ENCODE measurements around the gene RPS6KL1.

RPS6KL1 gene

DNA sequence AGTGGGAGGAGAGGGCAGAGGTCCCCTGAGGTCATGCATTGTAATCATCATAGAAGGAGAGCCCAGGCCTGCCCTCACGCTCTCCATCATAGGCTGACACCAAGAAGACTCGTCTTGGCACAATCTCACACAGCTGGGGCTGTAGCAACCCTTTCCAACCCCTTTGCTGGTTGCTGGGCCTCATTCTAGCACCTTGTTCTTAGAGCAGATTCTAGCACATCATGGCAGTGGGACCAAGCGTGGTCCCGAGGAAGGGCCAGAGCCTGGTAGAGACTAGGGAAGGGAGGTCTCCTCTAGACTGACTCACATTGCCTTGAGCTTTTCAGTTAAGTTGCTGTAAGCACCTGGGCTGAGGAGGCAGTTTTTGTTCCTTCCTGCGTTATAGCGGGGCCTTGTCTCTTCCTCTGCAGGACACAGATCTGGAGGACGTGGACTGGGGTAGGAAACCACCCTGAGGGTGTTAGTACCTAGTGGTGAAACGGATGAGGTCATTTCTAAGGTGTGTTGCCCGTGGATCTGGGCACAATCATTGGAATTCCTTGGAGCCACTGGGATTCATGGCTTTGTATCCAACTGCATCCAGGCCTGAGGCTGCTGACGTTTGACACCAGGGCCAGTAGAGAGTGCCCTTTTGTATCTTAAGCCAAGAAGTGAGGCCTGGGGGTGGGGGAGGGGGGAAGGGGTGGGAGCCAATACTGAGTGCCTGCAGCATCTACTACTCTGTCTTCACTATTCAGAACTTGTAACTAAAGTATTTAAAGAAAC lies 19.9 kb downstream of the RPS6KL1 start:
- no peak overlapping the region for H3K4me3 ChIP-seq (ENCODE audit: low read length in 2 of 2)
- H3K27me3 ChIP-seq (ENCODE audit: control insufficient read depth in 1 of 2, insufficient read depth in 2 of 2, low read length in 2 of 2), result no peaks in the 10 kb centered on the region
- H3K9me3 ChIP-seq (ENCODE audit: control insufficient read depth in 2 of 2, low read length in 2 of 2), result no peaks in the 10 kb centered on the region
- H3K9ac ChIP-seq (ENCODE audit: low read length in 2 of 2), result no peak overlapping the region
- peaks cover 22% of the 10 kb centered on the region for H3K4me1 ChIP-seq (ENCODE audit: control insufficient read depth, insufficient read depth, low read length)
- H3K27ac ChIP-seq (ENCODE audit: low read length), result no peak overlapping the region
- peaks cover 53 to 57% of the 10 kb centered on the region in 2 donors for H3K36me3 ChIP-seq (ENCODE audit: control insufficient read depth in 2 of 2, insufficient read depth in 2 of 2, low read length in 2 of 2)

DNA sequence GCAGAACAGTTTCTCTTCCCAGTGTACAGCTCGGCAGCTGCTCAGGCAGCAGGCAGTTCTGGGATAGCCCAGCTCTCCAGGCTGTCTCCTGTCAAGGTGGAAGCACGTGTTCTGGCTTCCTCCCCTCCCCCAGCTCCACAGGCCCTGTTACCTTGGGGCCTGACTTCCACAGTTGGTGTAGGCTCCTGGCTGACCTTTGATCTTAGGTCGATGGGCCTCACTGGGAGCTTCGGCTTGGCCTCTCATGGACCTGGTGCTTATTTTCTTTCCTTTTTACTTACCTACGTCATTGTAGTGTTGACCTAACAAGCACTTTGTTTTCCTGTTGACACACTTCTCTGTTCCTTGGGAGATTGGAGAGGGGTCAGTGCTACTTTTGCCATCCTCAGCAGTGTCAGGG lies 24.4 kb downstream of the RPS6KL1 start:
- Histone ChIP-seq H3K4me3 (ENCODE audit: low read length in 2 of 2) (no peak overlapping the region), H3K27ac (ENCODE audit: low read length) (no peak overlapping the region), H3K4me1 (ENCODE audit: control insufficient read depth, insufficient read depth, low read length) (no peaks in the 10 kb centered on the region), H3K36me3 (ENCODE audit: control insufficient read depth in 2 of 2, insufficient read depth in 2 of 2, low read length in 2 of 2) (peaks cover 83 to 85% of the 10 kb centered on the region in 2 donors), H3K9me3 (ENCODE audit: control insufficient read depth in 2 of 2, low read length in 2 of 2) (no peaks in the 10 kb centered on the region), H3K9ac (ENCODE audit: low read length in 2 of 2) (no peak overlapping the region), H3K27me3 (ENCODE audit: control insufficient read depth in 1 of 2, insufficient read depth in 2 of 2, low read length in 2 of 2) (no peaks in the 10 kb centered on the region)

DNA sequence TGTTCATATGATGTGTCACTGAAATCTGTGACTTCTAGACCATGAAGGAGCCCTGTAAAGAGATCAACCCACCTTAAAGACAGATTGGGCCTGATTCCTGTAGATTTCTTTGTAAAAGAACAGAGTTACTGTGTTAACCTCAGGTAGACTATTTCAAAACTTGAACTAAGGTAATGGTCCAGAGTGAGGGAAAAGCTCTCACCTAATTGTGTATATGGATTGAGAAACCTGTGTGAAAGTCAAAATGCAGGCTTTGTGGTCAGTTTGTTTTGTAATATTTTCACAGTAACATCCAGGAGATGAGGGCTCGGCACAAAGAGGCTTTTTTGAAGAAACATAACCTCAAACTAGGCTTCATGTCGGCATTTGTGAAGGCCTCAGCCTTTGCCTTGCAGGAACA lies 25.0 kb downstream of the RPS6KL1 start:
- no peaks in the 10 kb centered on the region for H3K9me3 ChIP-seq (ENCODE audit: control insufficient read depth in 2 of 2, low read length in 2 of 2)
- H3K27me3 ChIP-seq (ENCODE audit: control insufficient read depth in 1 of 2, insufficient read depth in 2 of 2, low read length in 2 of 2), result no peaks in the 10 kb centered on the region
- H3K4me1 ChIP-seq (ENCODE audit: control insufficient read depth, insufficient read depth, low read length), result no peaks in the 10 kb centered on the region
- H3K4me3 ChIP-seq (ENCODE audit: low read length in 2 of 2), result no peak overlapping the region
- H3K36me3 ChIP-seq (ENCODE audit: control insufficient read depth in 2 of 2, insufficient read depth in 2 of 2, low read length in 2 of 2), result peaks cover 87 to 89% of the 10 kb centered on the region in 2 donors
- H3K27ac ChIP-seq (ENCODE audit: low read length), result no peak overlapping the region
- no peak overlapping the region for H3K9ac ChIP-seq (ENCODE audit: low read length in 2 of 2)

DNA sequence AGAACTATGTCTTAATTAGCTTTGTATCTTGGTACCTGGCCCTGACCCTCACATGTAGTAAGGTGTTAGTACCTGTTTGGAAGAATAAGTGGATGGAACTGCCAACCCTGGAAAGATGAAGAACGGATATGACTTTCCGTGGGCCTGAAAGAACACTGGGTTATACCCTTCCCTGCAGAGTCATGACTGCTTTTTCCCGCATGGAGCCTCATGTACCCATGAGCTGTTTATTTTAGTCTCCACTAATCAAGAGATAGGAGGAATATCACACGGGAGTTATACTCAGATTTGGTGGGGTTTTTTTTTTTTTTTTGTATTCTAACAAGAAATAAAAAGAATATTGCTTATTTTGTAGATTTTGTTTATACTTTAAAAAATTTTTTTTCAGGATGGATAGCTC lies 25.4 kb downstream of the RPS6KL1 start:
- peaks cover 87 to 89% of the 10 kb centered on the region in 2 donors for H3K36me3 ChIP-seq (ENCODE audit: control insufficient read depth in 2 of 2, insufficient read depth in 2 of 2, low read length in 2 of 2)
- H3K9ac ChIP-seq (ENCODE audit: low read length in 2 of 2), result no peak overlapping the region
- no peaks in the 10 kb centered on the region for H3K4me1 ChIP-seq (ENCODE audit: control insufficient read depth, insufficient read depth, low read length)
- H3K27ac ChIP-seq (ENCODE audit: low read length), result no peak overlapping the region
- H3K27me3 ChIP-seq (ENCODE audit: control insufficient read depth in 1 of 2, insufficient read depth in 2 of 2, low read length in 2 of 2), result no peaks in the 10 kb centered on the region
- no peaks in the 10 kb centered on the region for H3K9me3 ChIP-seq (ENCODE audit: control insufficient read depth in 2 of 2, low read length in 2 of 2)
- H3K4me3 ChIP-seq (ENCODE audit: low read length in 2 of 2), result no peak overlapping the region

DNA sequence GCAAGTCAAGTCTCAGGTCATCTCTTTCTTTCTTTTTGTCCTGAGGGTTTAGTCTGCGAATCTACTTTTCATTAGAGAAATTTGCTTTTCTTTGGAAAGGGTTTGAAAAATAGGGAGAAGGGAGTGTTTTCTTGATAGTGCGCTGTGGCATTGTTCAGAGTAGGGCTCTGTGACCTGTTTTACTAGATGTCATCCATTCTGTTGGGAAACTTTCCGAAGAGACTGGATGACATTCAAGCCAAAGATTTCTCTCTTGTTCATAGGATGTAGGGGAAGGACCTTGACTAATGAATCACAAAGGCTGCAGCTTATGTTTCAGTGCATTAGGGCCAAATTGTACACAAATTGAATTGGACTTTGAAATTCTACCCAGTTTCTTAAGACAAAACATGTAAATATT lies 26.7 kb downstream of the RPS6KL1 start:
- no peaks in the 10 kb centered on the region for H3K9me3 ChIP-seq (ENCODE audit: control insufficient read depth in 2 of 2, low read length in 2 of 2)
- H3K4me3 ChIP-seq (ENCODE audit: low read length in 2 of 2), result no peak overlapping the region
- no peak overlapping the region for H3K27ac ChIP-seq (ENCODE audit: low read length)
- H3K9ac ChIP-seq (ENCODE audit: low read length in 2 of 2), result no peak overlapping the region
- H3K4me1 ChIP-seq (ENCODE audit: control insufficient read depth, insufficient read depth, low read length), result no peaks in the 10 kb centered on the region
- no peaks in the 10 kb centered on the region for H3K27me3 ChIP-seq (ENCODE audit: control insufficient read depth in 1 of 2, insufficient read depth in 2 of 2, low read length in 2 of 2)
- H3K36me3 ChIP-seq (ENCODE audit: control insufficient read depth in 2 of 2, insufficient read depth in 2 of 2, low read length in 2 of 2), result peaks cover 80 to 86% of the 10 kb centered on the region in 2 donors

DNA sequence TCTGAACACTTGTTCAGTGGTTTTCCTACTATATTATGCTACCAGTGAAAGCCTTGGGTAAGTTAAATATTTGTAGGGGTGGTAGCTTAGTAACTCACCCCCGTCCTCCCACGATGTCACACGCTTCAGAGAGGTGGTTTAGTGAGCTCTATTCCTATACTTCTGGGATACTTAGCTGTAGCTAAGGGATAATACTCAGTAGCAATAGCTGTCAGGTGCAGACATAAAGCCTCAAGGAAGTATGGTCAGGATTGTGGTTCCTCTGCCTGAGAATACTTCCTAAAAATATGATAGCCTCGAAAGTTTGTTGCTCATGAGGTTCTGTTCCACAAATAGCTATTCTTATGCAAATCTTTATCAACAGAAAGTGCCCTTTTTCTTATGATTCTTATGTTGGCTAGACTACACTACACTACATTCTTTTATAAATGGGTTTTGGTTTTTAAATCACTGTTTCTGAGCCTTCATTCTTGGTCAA lies 29.4 kb downstream of the RPS6KL1 start:
- Histone ChIP-seq H3K27ac (ENCODE audit: low read length) (no peak overlapping the region), H3K36me3 (ENCODE audit: control insufficient read depth in 2 of 2, insufficient read depth in 2 of 2, low read length in 2 of 2) (peaks cover 70 to 73% of the 10 kb centered on the region in 2 donors), H3K27me3 (ENCODE audit: control insufficient read depth in 1 of 2, insufficient read depth in 2 of 2, low read length in 2 of 2) (no peaks in the 10 kb centered on the region), H3K4me3 (ENCODE audit: low read length in 2 of 2) (no peak overlapping the region), H3K4me1 (ENCODE audit: control insufficient read depth, insufficient read depth, low read length) (peaks cover 2% of the 10 kb centered on the region), H3K9me3 (ENCODE audit: control insufficient read depth in 2 of 2, low read length in 2 of 2) (no peaks in the 10 kb centered on the region), H3K9ac (ENCODE audit: low read length in 2 of 2) (no peak overlapping the region)

DNA sequence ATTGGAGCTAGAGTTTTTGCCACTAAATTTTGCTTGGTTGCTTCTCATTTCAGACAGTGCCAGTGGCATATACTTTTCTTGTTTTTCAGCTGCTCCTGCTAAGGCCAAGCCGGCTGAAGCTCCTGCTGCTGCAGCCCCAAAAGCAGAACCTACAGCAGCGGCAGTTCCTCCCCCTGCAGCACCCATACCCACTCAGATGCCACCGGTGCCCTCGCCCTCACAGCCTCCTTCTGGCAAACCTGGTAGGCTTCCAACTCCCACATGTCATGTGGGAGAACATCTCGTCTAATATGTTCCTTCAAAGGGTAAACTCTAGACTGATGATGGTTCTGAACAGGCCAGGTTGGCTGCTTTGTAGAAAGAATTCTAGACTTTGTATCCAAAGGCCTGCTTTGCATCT lies 30.3 kb downstream of the RPS6KL1 start:
- Histone ChIP-seq H3K27me3 (ENCODE audit: control insufficient read depth in 1 of 2, insufficient read depth in 2 of 2, low read length in 2 of 2) (no peaks in the 10 kb centered on the region), H3K4me3 (ENCODE audit: low read length in 2 of 2) (no peak overlapping the region)

DNA sequence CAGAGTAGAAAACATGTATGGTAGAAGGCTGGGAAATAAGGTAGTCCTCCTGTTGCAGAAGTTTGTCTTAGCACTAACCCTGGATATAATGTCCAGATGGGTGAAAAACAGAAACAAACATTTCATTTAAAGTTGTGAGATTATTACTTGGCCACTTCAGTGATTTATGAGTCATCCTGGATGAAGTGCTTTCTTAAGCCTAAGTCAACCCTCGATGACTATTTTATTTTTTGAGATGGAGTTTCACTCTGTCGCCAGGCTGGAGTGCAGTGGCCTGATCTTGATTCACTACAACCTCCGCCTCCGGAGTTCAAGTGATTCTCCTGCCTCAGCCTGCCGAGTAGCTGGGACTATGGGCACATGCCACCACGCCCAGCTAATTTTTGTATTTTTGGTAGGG lies 31.2 kb downstream of the RPS6KL1 start:
- Histone ChIP-seq H3K4me1 (ENCODE audit: control insufficient read depth, insufficient read depth, low read length) (peaks cover 4% of the 10 kb centered on the region), H3K27me3 (ENCODE audit: control insufficient read depth in 1 of 2, insufficient read depth in 2 of 2, low read length in 2 of 2) (no peaks in the 10 kb centered on the region), H3K9me3 (ENCODE audit: control insufficient read depth in 2 of 2, low read length in 2 of 2) (no peaks in the 10 kb centered on the region), H3K9ac (ENCODE audit: low read length in 2 of 2) (no peak overlapping the region), H3K4me3 (ENCODE audit: low read length in 2 of 2) (no peak overlapping the region), H3K36me3 (ENCODE audit: control insufficient read depth in 2 of 2, insufficient read depth in 2 of 2, low read length in 2 of 2) (peaks cover 56 to 63% of the 10 kb centered on the region in 2 donors), H3K27ac (ENCODE audit: low read length) (no peak overlapping the region)

More for the DNA sequence above, 30.3 kb downstream of the RPS6KL1 start:
- H3K36me3 ChIP-seq (ENCODE audit: control insufficient read depth in 2 of 2, insufficient read depth in 2 of 2, low read length in 2 of 2), result peaks cover 64 to 71% of the 10 kb centered on the region in 2 donors
- peaks cover 4% of the 10 kb centered on the region for H3K4me1 ChIP-seq (ENCODE audit: control insufficient read depth, insufficient read depth, low read length)
- no peak overlapping the region for H3K9ac ChIP-seq (ENCODE audit: low read length in 2 of 2)
- no peak overlapping the region for H3K27ac ChIP-seq (ENCODE audit: low read length)
- H3K9me3 ChIP-seq (ENCODE audit: control insufficient read depth in 2 of 2, low read length in 2 of 2), result no peaks in the 10 kb centered on the region

DNA sequence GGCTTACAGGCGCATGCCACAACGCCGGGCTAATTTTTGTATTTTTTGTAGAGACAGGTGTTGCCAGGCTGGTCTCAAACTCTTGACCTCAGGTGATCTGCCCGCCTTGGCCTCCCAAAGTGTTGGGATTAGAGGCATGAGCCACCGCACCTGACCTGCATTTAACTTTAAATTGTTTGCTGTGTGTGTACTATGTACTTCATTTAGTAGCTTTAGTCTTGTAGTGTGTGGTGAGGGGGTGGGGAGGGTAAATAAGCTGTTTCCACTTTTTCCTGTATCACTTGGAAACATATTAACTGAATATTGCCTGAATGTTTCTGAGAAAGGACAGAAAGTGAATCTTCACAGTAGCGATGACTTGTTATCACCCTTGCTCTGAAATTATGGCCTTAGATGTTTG lies 32.8 kb downstream of the RPS6KL1 start:
- H3K9me3 ChIP-seq (ENCODE audit: control insufficient read depth in 2 of 2, low read length in 2 of 2), result no peaks in the 10 kb centered on the region
- H3K36me3 ChIP-seq (ENCODE audit: control insufficient read depth in 2 of 2, insufficient read depth in 2 of 2, low read length in 2 of 2), result peaks cover 46 to 53% of the 10 kb centered on the region in 2 donors
- no peaks in the 10 kb centered on the region for H3K27me3 ChIP-seq (ENCODE audit: control insufficient read depth in 1 of 2, insufficient read depth in 2 of 2, low read length in 2 of 2)
- H3K27ac ChIP-seq (ENCODE audit: low read length), result no peak overlapping the region
- H3K4me3 ChIP-seq (ENCODE audit: low read length in 2 of 2), result no peak overlapping the region
- H3K4me1 ChIP-seq (ENCODE audit: control insufficient read depth, insufficient read depth, low read length), result peaks cover 5% of the 10 kb centered on the region
- H3K9ac ChIP-seq (ENCODE audit: low read length in 2 of 2), result no peak overlapping the region

DNA sequence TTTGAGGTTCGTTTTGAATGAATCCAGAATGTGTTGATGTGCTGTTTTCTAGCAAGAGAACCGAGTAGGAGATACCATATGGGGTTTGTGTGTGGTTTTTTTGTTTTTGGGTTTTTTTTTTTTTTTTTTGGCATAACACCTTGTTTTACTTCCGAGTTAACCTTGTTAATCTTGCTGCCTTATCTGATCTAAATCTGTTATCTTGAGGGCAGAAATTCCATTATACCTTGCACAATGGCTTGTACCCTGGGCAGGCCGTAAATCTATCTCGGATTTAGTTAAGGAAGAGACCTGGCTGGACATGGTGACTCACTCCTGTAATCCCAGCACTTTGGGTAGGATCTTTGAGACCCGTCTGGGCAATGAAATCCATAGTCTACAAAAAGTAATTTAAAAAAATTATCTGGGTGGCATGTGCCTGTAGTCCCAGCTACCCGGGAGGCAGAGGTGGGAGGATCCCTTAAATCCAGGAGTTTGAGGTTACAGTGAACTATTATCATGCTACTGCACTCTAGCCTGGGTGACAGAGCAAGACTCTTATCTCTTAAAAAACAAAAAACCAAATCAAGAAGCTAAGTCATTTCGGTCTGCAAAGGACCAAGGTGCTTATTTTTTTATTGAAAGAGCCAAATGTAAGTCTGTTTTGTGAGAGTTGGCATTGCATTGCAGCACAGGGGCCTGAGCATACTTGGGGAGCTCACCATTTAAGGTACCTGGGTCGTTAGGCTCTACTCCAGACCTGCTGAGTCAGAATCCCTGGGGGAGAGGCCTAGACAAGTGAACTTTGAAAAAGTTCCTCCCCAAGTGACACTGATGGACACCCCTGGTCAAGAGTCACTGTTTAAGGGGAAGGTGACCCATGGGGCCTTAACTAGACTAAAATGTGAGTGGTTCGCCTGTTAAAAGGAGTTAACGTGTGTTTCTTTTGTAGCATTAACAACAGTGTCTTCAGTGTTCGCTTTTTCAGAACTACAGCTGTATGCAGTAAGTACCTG lies 34.6 kb downstream of the RPS6KL1 start:
- H3K9ac ChIP-seq (ENCODE audit: low read length in 2 of 2), result no peak overlapping the region
- no peaks in the 10 kb centered on the region for H3K9me3 ChIP-seq (ENCODE audit: control insufficient read depth in 2 of 2, low read length in 2 of 2)
- H3K36me3 ChIP-seq (ENCODE audit: control insufficient read depth in 2 of 2, insufficient read depth in 2 of 2, low read length in 2 of 2), result peaks cover 31 to 38% of the 10 kb centered on the region in 2 donors
- H3K4me1 ChIP-seq (ENCODE audit: control insufficient read depth, insufficient read depth, low read length), result peaks cover 17% of the 10 kb centered on the region
- H3K27ac ChIP-seq (ENCODE audit: low read length), result no peak overlapping the region
- no peak overlapping the region for H3K4me3 ChIP-seq (ENCODE audit: low read length in 2 of 2)
- no peaks in the 10 kb centered on the region for H3K27me3 ChIP-seq (ENCODE audit: control insufficient read depth in 1 of 2, insufficient read depth in 2 of 2, low read length in 2 of 2)

Data from stomach smooth muscle (tissue), 2 donors.